ENCODE data around the gene SDC3.

DNA sequence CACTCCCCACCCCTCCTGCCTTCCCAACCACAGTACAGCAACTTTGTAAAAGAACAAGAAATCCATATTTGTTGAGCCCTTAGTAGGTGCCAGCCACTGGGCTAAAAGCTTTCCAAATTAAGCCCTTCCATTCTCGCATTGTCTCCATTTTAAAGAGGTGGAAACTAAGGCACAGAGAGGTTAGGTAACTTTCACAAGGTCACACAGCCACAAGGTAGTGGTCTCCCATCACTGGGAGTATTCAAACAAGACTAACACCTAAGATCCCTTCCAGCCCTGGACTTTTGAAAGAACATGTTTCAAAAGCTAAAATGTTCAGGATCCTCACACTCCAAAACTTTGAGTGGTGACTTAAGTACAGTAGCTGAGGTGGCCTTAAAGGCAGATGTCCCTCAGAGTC lies 3.2 kb downstream of the SDC3 start:
- TF ChIP-seq CTCF (IDR thresholded peaks at IDR 0.05; ENCODE audit: low read depth, low read length, poor library complexity, severe bottlenecking), result no peak
- no peak for TF ChIP-seq EZH2phosphoT487 (IDR thresholded peaks at IDR 0.05; ENCODE audit: borderline replicate concordance, low read length)
